H1 (cell line): ENCODE data around the gene P3H2.

Source experiments
- CTCF ChIP-seq, 3 experiments: IDR thresholded peaks; 1 replicate in 2 of 3; 2 replicates in 1 of 3; pipeline versions ENCODE4 v1.5.1 to v1.6.1; 2011; ENCODE audit warnings: low read length in 3 of 3, mild to moderate bottlenecking in 3 of 3, inconsistent platforms in 2 of 3, low read depth in 1 of 3, moderate library complexity in 1 of 3; ENCODE audit not compliant: insufficient read depth in 1 of 3; ENCODE audit errors: control extremely low read depth in 1 of 3
- FOSL1 ChIP-seq: IDR thresholded peaks from 2 replicates; pipeline ENCODE4 v1.6.1; 2011; ENCODE audit warnings: mild to moderate bottlenecking, low read depth, low read length, moderate library complexity; ENCODE audit not compliant: insufficient read depth
- GABPA ChIP-seq: IDR thresholded peaks from 2 replicates; pipeline ENCODE4 v1.6.1; 2011; ENCODE audit warnings: mild to moderate bottlenecking, low read length, moderate library complexity, borderline replicate concordance; ENCODE audit not compliant: insufficient read depth
- POLR2A ChIP-seq, 2 experiments: IDR thresholded peaks; 1 replicate in 1 of 2; 2 replicates in 1 of 2; pipeline ENCODE4 v1.6.1; 2011; ENCODE audit warnings: low read depth in 2 of 2, low read length in 2 of 2, mild to moderate bottlenecking in 2 of 2; ENCODE audit errors: control extremely low read depth in 1 of 2
- POU5F1 ChIP-seq: IDR thresholded peaks from 2 replicates; pipeline ENCODE4 v1.6.1; 2011; ENCODE audit warnings: low read depth, mild to moderate bottlenecking, low read length, moderate library complexity
- RAD21 ChIP-seq, 2 experiments: IDR thresholded peaks in 1 of 2; conservative IDR thresholded peaks in 1 of 2; 2 replicates each; pipeline ENCODE4 v1.6.1; 2011; ENCODE audit warnings: low read depth in 2 of 2, low read length in 2 of 2, improper control_type of control experiment in 1 of 2, inconsistent platforms in 1 of 2, mild to moderate bottlenecking in 1 of 2, moderate library complexity in 1 of 2
- RNF2 ChIP-seq: fragments of 200-900, 300-1000 bp; sonication (generic); IDR thresholded peaks from 2 replicates; pipeline ENCODE4 v1.7.1; 2016; ENCODE audit warnings: borderline replicate concordance, low read depth, mild to moderate bottlenecking, antibody characterized with exemption, low read length; ENCODE audit not compliant: poor library complexity, severe bottlenecking; ENCODE audit errors: missing control alignments

GRCh38 chr3:190027116-190027515, 93.6 kb downstream of the P3H2 start:
- TF ChIP-seq GABPA = no peak
- TF ChIP-seq POLR2A (IDR thresholded peaks at IDR 0.05; ENCODE audit: control extremely low read depth in 1 of 2, low read depth in 2 of 2, low read length in 2 of 2) = no peak
- TF ChIP-seq FOSL1 = no peak
- no peak for TF ChIP-seq POU5F1
- TF ChIP-seq CTCF (IDR thresholded peaks at IDR 0.05; ENCODE audit: control extremely low read depth in 1 of 3, insufficient read depth in 1 of 3, low read depth in 1 of 3, low read length in 3 of 3) = no peak
- TF ChIP-seq RNF2 = no peak
- no peak for TF ChIP-seq RAD21 (IDR thresholded peaks at IDR 0.05 in 1 of 2, conservative IDR thresholded peaks at IDR 0.05 in 1 of 2; ENCODE audit: low read depth in 2 of 2, low read length in 2 of 2)
